Bone marrow (tissue), 2 donors: ENCODE results near the gene PRSS12.
A peak's percentile ranks its signal among the peaks of the same experiment; 100 is the strongest.
"Not testable (repeated sequence)": the region's sequence is repeated elsewhere in the genome, so short reads cannot be mapped to it uniquely, and the experiment has no call there.

ENCODE experiments used
- DNase-seq, 2 donors: peaks; one replicate each; lab custom pipeline; 2025; lab: John Stamatoyannopoulos, UW

The PRSS12 gene

GRCh38 chr4:118318931-118319330 lies 33.9 kb downstream of the PRSS12 start:
- no peak for DNase-seq

GRCh38 chr4:118317691-118318090 lies 35.1 kb downstream of the PRSS12 start:
- no peak for DNase-seq

GRCh38 chr4:118314221-118314620 lies 38.6 kb downstream of the PRSS12 start:
- DNase-seq: no peak

DNA sequence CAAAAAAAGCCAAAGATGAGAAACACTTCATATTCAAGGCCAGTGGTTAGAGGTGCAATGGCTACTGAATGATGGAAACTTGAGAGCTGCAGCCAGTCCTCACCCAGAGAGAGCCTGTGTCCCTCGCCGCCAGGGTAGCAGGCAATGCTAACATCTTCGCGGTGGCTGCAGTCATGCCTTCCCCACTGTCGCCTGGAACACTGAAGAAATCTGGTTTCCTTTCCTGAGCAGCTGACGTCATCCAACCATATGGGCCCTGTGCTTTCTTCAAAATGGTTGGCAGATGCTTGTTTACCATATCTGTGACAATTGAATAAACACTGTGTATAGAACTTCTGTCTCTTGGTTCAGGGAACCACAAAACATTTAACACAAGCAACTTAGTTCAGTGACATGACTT lies 39.7 kb downstream of the PRSS12 start:
- no peak for DNase-seq

GRCh38 chr4:118308306-118309030 lies 44.3 kb downstream of the PRSS12 start:
- DNase-seq: no peak

- DNase-seq: no peak
These were observed 45.2 kb downstream of the PRSS12 start for GRCh38 chr4:118307643-118308042.

DNA sequence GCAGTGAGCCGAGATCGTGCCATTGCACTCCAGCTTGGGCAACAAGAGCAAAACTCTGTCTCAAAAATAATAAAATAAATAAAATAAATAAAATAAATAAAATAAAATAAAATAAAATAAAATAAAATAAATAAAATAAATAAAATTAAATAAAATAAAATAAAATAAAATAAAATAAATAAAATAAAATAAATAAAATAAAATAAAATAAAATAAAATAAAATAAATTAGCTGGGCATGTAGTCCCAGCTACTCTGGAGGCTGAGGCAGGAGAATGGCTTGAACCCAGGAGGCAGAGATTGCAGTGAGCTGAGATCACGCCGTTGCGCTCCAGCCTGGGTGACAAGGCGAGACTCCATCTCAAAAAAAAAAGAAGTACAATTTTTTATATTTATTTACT lies 53.2 kb downstream of the PRSS12 start:
- DNase-seq: not testable (repeated sequence)

DNA sequence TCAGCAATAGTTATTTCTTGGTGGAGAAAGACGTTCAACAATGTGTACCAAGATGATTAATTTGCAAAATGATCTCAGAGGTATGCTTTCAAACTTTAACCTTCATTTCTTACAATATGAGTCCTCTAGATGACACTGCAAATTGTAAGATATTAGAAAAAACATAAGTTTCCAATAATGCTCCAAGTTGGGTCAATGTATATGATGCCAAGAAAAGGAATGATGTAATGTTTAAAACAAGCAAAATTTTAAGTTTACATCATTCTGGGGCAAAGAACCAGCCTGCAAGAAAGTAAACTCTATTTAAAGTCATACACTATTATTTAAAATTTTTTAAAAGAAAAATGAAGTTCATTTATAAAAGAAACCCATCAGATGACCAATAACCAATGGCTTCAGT lies 56.1 kb downstream of the PRSS12 start:
- no peak for DNase-seq

DNA sequence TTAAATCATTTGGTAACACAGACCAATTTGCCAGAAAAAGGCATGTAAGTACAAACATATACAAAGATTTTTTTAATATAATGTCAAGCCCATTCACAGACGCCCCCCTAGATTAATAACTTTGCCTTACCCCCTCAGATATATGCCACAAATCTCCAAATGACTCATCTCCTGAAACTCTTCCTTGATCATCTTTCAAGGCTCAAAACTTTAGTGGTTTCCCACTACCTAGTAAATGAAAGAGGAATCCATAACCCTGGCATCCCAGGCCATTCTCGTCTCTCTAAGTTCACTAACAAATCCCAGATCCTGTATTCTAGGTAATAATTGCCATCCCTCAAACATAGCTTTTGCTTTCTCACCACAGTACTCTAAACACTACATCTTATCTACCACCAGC lies 61.9 kb downstream of the PRSS12 start:
- DNase-seq: no peak

- no peak for DNase-seq
These were observed 63.0 kb downstream of the PRSS12 start for GRCh38 chr4:118289794-118290193.

- DNase-seq: no peak
These were observed 64.9 kb downstream of the PRSS12 start for GRCh38 chr4:118287711-118288451.

GRCh38 chr4:118286685-118287084 lies 66.1 kb downstream of the PRSS12 start:
- no peak for DNase-seq

DNA sequence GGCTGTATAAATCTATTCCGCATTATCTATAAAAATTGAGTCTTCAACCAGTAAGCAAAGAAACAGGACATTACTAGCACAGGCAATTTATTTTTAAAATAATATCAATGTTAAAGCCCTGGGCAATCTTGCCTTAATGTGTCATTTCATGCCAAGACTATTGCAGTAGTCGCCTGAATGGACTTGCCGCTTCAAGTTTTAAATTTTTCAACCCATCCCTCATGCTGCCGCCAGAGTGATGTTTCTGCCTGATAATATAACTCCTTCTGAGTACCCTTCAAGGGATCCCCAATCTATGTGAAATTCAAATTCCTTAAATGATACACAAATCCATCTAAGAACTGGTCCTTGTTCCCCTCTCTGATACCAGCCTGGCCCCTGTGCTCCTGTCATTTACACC lies 66.9 kb downstream of the PRSS12 start:
- no peak for DNase-seq

DNA sequence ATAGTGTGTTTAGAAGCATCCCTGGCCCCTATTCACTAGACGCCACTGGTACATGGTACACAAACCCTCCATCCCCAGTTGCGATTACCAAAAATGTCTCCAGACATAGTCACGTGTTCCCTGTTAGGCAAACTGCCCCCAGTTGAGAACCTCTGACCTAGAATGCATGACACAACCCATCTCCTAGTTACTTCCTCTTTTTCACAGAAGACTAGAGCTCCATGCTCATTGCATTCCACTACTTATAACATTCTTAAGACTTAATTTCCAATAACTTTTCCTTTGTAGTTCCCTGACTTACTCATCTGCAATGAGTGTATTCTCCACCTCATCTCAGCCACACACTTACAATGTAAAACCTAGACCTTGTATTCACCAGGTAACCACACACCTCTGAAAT lies 68.6 kb downstream of the PRSS12 start:
- peak in 1 of 2 donors; percentile 51 for DNase-seq

GRCh38 chr4:118282692-118283091 lies 70.1 kb downstream of the PRSS12 start:
- no peak for DNase-seq

GRCh38 chr4:118281611-118282442 lies 71.0 kb downstream of the PRSS12 start:
- DNase-seq: no peak

GRCh38 chr4:118280501-118281218 lies 72.1 kb downstream of the PRSS12 start:
- peak in 1 of 2 donors; percentile 31 for DNase-seq

GRCh38 chr4:118279920-118280432 lies 72.8 kb downstream of the PRSS12 start:
- no peak for DNase-seq

- DNase-seq: no peak
These were observed 73.5 kb downstream of the PRSS12 start for GRCh38 chr4:118279328-118279727.

GRCh38 chr4:118278473-118279274 lies 74.1 kb downstream of the PRSS12 start:
- peak; percentile 73 to 88 for DNase-seq

DNA sequence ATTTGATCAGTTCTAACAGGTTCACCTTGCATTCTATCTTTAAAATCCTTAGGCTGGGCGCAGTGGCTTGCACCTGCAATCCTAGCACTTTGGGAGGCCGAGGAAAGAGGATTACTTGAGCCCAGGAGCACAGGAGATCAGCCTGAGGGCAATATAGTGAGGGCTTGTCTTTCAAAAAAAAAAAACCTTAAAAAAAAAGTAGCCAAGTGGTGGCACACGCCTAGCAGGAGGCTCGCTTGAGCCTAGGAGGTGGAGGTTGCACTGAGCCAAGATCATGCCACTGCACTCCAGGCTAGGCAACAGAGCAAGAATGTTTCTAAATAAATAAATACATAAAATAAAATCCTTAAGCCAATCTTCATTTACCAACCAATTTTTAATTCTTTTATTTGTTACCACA lies 75.6 kb downstream of the PRSS12 start:
- no peak for DNase-seq
